Liver (tissue), 9 donors: ENCODE measurements around the gene MPDZ. TPM values are rescaled to one million over a fixed set of nuclear protein-coding genes. Genes with fewer than 3 reads are reported as not detected.

Experiments used
- DNase-seq: peaks from one replicate; pipeline ENCODE4 v3.0.0-alpha.2; 2017; ENCODE audit warnings: low spot score
- H3K27ac ChIP-seq, 2 donors: one replicate each; pipeline ENCODE4 v1.7.0; 2013; ENCODE audit warnings: inconsistent platforms in 2 of 2, low read length in 2 of 2, control low read depth in 1 of 2, low read depth in 1 of 2, mild to moderate bottlenecking in 1 of 2
- H3K27me3 ChIP-seq, 4 donors: one replicate each; pipeline versions ENCODE4 v1.6.1 to v1.7.0; 2013; ENCODE audit warnings: low read length in 3 of 4, inconsistent platforms in 1 of 4, mild to moderate bottlenecking in 1 of 4, moderate library complexity in 1 of 4; ENCODE audit not compliant: control insufficient read depth in 4 of 4, insufficient read depth in 4 of 4
- H3K36me3 ChIP-seq, 4 donors: one replicate each; pipeline versions ENCODE4 v1.6.1 to v1.7.0; 2013; ENCODE audit warnings: low read length in 3 of 4, mild to moderate bottlenecking in 3 of 4, low read depth in 1 of 4, moderate library complexity in 1 of 4; ENCODE audit not compliant: control insufficient read depth in 4 of 4, insufficient read depth in 3 of 4
- H3K4me1 ChIP-seq, 4 donors: one replicate each; pipeline versions ENCODE4 v1.6.1 to v1.7.0; 2013; ENCODE audit warnings: low read length in 3 of 4, mild to moderate bottlenecking in 3 of 4, moderate library complexity in 1 of 4; ENCODE audit not compliant: control insufficient read depth in 4 of 4, insufficient read depth in 4 of 4
- H3K4me3 ChIP-seq, 3 donors: one replicate each; pipeline versions ENCODE4 v1.6.1 to v1.7.0; 2013; ENCODE audit warnings: low read length in 3 of 3, control low read depth in 1 of 3, low read depth in 1 of 3, mild to moderate bottlenecking in 1 of 3
- H3K9ac ChIP-seq, 2 donors: one replicate each; pipeline ENCODE4 v1.7.0; 2013; ENCODE audit warnings: low read length in 2 of 2, mild to moderate bottlenecking in 2 of 2, moderate library complexity in 2 of 2, control low read depth in 1 of 2, low read depth in 1 of 2
- H3K9me3 ChIP-seq, 4 donors: one replicate each; pipeline versions ENCODE4 v1.6.1 to v1.7.0; 2013; ENCODE audit warnings: low read length in 3 of 4; ENCODE audit not compliant: control insufficient read depth in 4 of 4
- EGR1 ChIP-seq, 2 donors: IDR thresholded peaks; 2 replicates each; pipeline ENCODE4 v1.6.1; 2016 to 2018; ENCODE audit warnings: antibody characterized with exemption in 2 of 2, low read depth in 2 of 2
- FOXA1 ChIP-seq: IDR thresholded peaks from 2 replicates; pipeline ENCODE4 v1.6.1; 2016; ENCODE audit warnings: antibody characterized with exemption
- FOXA2 ChIP-seq: IDR thresholded peaks from 2 replicates; pipeline ENCODE4 v1.6.1; 2016; ENCODE audit warnings: antibody characterized with exemption
- GABPA ChIP-seq, 2 donors: IDR thresholded peaks in 1 of 2; conservative IDR thresholded peaks in 1 of 2; 2 replicates each; pipeline ENCODE4 v1.6.1; 2016; ENCODE audit warnings: antibody characterized with exemption in 2 of 2, mild to moderate bottlenecking in 1 of 2, moderate library complexity in 1 of 2
- HNF4A ChIP-seq, 2 donors: conservative IDR thresholded peaks; 2 replicates each; pipeline ENCODE4 v1.6.1; 2016; ENCODE audit warnings: antibody characterized with exemption in 2 of 2, mild to moderate bottlenecking in 2 of 2
- HNF4G ChIP-seq: IDR thresholded peaks from 2 replicates; pipeline ENCODE4 v1.6.1; 2016; ENCODE audit warnings: antibody characterized with exemption
- JUND ChIP-seq, 2 donors: IDR thresholded peaks; 2 replicates each; pipeline ENCODE4 v1.6.1; 2016; ENCODE audit warnings: antibody characterized with exemption in 2 of 2
- NR2F2 ChIP-seq: IDR thresholded peaks from 2 replicates; pipeline ENCODE4 v1.6.1; 2016; ENCODE audit warnings: antibody characterized with exemption
- RAD21 ChIP-seq, 2 donors: IDR thresholded peaks; 2 replicates each; pipeline ENCODE4 v1.6.1; 2016; ENCODE audit warnings: antibody characterized with exemption in 2 of 2, mild to moderate bottlenecking in 2 of 2
- RXRA ChIP-seq, 2 donors: IDR thresholded peaks; 2 replicates each; pipeline ENCODE4 v1.6.1; 2017 to 2018; ENCODE audit warnings: antibody characterized with exemption in 2 of 2, mild to moderate bottlenecking in 1 of 2
- SP1 ChIP-seq: IDR thresholded peaks from 2 replicates; pipeline ENCODE4 v1.6.1; 2018; ENCODE audit warnings: antibody characterized with exemption, mild to moderate bottlenecking
- TAF1 ChIP-seq: conservative IDR thresholded peaks from 2 replicates; pipeline ENCODE4 v1.6.1; 2016; ENCODE audit warnings: antibody characterized with exemption, mild to moderate bottlenecking
- WGBS: extraction: QIAGEN DNeasy Blood & Tissue Kit; methylation state at CpG from one replicate; pipeline ENCODE4 v1.1.7; 2013; 5-methylcytosine and 5-hydroxymethylcytosine counted together
- polyA plus RNA-seq, 2 donors: library from polyadenylated mRNA; stranded (reverse) in 1 of 2; unstranded in 1 of 2; fragments of 200-250 nt in 1 of 2; fragments of >200 nt in 1 of 2; fragmentation: Nextera tagmentation in 1 of 2; extraction: Ambion mirVana in 1 of 2; gene quantifications; one replicate each; pipeline versions ENCODE4 v1.2.1 to v1.2.3, GENCODE V29; 2013 to 2015
- total RNA-seq, 2 donors: library from RNA; depleted of rRNA; stranded (reverse); fragments of >200 nt; gene quantifications; one replicate each; pipeline ENCODE4 v1.2.3, GENCODE V29; 2014
- TF ChIP-seq, protein P1 (sequence below): IDR thresholded peaks from 2 replicates; pipeline ENCODE4 v1.6.1; 2016; ENCODE audit warnings: antibody characterized with exemption
- TF ChIP-seq, protein P2 (sequence below): IDR thresholded peaks from 2 replicates; pipeline ENCODE4 v1.6.1; 2016; ENCODE audit warnings: antibody characterized with exemption
- TF ChIP-seq, protein P3 (sequence below): fragments of 150-350 bp; IDR thresholded peaks from 2 replicates; pipeline ENCODE4 v1.5.1; 2017; ENCODE audit warnings: improper control_type of control experiment, low read depth, low read length; ENCODE audit not compliant: missing input control
- TF ChIP-seq, protein P4 (sequence below): IDR thresholded peaks from 2 replicates; pipeline ENCODE4 v1.6.1; 2016; ENCODE audit warnings: antibody characterized with exemption, mild to moderate bottlenecking
- TF ChIP-seq, protein P5 (sequence below): IDR thresholded peaks from 2 replicates; pipeline ENCODE4 v1.6.1; 2016; ENCODE audit warnings: antibody characterized with exemption
- donor health status: healthy.
- donor health status: healthy.
- donor health status: healthy.
- donor health status: healthy.
- donor health status: healthy.

The MPDZ gene
- total and polyA plus RNA-seq, 4 donors: 20.3 to 71.2 (median 30.2) TPM

DNA sequence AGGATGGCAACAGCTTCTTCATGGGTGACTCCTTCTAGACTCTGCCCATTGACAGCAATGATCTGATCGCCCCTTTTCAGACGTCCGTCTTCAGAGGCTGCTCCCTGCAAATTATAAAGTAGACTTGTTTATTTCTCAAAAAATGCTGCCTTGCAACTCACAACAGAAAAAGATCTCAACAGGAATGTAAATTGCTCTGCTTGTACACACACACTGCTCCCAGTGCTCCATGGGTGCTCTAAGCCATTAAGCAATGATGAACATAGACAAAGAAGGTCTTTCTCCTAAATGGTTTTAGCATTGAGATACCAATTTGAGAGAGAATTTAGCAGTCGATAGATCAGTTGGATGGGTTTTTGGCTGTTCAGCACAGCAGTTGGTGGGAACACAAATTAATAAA is 172.5 kb downstream of the MPDZ start:
- peaks cover 0 to 32% (median 19%) of the 10 kb centered on the region in 4 donors for H3K36me3 ChIP-seq
- TF ChIP-seq, protein P1, sequence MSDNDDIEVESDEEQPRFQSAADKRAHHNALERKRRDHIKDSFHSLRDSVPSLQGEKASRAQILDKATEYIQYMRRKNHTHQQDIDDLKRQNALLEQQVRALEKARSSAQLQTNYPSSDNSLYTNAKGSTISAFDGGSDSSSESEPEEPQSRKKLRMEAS: no peak
- TF ChIP-seq FOXA2: no peak
- TF ChIP-seq, protein P2, sequence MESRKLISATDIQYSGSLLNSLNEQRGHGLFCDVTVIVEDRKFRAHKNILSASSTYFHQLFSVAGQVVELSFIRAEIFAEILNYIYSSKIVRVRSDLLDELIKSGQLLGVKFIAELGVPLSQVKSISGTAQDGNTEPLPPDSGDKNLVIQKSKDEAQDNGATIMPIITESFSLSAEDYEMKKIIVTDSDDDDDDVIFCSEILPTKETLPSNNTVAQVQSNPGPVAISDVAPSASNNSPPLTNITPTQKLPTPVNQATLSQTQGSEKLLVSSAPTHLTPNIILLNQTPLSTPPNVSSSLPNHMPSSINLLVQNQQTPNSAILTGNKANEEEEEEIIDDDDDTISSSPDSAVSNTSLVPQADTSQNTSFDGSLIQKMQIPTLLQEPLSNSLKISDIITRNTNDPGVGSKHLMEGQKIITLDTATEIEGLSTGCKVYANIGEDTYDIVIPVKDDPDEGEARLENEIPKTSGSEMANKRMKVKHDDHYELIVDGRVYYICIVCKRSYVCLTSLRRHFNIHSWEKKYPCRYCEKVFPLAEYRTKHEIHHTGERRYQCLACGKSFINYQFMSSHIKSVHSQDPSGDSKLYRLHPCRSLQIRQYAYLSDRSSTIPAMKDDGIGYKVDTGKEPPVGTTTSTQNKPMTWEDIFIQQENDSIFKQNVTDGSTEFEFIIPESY: no peak
- 96% methylated on average over 4 of the region's 4 CpGs for WGBS

DNA sequence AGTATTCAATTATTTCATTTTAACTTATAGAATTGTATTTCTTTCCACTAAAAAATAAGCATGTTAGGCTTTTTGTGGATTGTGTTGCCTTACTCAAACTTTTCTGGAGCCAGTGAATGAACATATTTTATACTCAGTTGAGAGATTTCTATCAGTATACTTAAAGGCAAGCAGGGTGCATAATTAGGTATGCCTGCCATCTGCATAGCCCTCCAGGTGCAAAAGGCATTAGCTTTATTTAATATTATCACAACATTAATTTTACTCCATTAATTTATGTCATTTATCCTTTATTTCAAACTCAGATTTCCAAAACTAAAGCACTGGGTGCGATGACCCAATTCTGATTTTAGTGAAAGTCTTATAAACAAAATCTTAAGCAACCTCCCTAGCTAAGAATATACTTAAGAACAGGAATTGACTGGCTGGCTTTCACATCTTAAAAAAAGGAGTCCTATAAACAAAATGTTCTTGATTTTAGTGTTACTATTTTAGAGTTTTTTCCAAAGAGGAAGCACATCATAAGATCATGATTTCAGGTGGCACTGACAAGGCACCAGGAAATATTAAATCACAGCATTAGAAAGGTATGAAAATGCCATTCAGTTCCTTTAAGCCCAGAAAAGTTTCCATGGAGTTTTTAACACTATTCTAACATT is 178.4 kb downstream of the MPDZ start:
- Histone ChIP-seq H3K27me3 (no peaks in the 10 kb centered on the region), H3K4me1 (peaks cover 5 to 13% (median 8%) of the 10 kb centered on the region in 4 donors), H3K36me3 (peaks cover 0 to 7% (median 4%) of the 10 kb centered on the region in 4 donors), H3K27ac (no peak overlapping the region), H3K9me3 (no peaks in the 10 kb centered on the region), H3K9ac (no peak overlapping the region), H3K4me3 (no peak overlapping the region)
- TF ChIP-seq SP1 (no peak), TAF1 (no peak), NR2F2 (no peak), RXRA (IDR thresholded peaks at IDR 0.05) (no peak)
- no peak for DNase-seq
- 11% methylated on average over 1 of the region's 1 CpG for WGBS

More for the DNA sequence above, 172.5 kb downstream of the MPDZ start:
- Histone ChIP-seq H3K27me3 (no peaks in the 10 kb centered on the region), H3K4me1 (peaks cover 5 to 26% (median 24%) of the 10 kb centered on the region in 4 donors), H3K27ac (no peak overlapping the region), H3K9ac (no peak overlapping the region), H3K9me3 (no peaks in the 10 kb centered on the region), H3K4me3 (no peak overlapping the region)
- no peak for DNase-seq

DNA sequence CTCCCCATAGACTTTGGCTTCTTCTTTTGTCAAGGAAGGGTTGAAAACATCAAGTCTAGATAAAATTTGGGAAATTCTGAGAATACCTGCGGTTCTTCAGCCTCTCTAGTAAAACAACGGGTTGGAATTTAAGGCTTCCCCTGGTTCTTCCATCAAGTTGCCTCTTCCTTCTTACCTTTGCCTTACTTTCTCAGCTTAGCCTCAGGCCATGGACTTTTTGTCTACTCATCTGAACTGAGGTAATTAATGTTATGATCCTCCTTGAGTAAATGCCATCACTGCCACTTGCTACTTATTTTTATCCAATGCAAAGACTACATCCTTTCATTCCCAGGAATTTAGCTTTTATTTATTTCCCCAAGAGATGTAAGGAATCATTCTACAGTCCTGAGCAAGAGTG is 184.4 kb downstream of the MPDZ start:
- no peaks in the 10 kb centered on the region for H3K27me3 ChIP-seq
- H3K27ac ChIP-seq: no peak overlapping the region
- no peak overlapping the region for H3K4me3 ChIP-seq
- H3K36me3 ChIP-seq: no peaks in the 10 kb centered on the region
- H3K9ac ChIP-seq: no peak overlapping the region
- H3K9me3 ChIP-seq: no peaks in the 10 kb centered on the region
- TF ChIP-seq, protein P3, sequence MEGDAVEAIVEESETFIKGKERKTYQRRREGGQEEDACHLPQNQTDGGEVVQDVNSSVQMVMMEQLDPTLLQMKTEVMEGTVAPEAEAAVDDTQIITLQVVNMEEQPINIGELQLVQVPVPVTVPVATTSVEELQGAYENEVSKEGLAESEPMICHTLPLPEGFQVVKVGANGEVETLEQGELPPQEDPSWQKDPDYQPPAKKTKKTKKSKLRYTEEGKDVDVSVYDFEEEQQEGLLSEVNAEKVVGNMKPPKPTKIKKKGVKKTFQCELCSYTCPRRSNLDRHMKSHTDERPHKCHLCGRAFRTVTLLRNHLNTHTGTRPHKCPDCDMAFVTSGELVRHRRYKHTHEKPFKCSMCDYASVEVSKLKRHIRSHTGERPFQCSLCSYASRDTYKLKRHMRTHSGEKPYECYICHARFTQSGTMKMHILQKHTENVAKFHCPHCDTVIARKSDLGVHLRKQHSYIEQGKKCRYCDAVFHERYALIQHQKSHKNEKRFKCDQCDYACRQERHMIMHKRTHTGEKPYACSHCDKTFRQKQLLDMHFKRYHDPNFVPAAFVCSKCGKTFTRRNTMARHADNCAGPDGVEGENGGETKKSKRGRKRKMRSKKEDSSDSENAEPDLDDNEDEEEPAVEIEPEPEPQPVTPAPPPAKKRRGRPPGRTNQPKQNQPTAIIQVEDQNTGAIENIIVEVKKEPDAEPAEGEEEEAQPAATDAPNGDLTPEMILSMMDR: no peak
- TF ChIP-seq FOXA1 (no peak), GABPA (IDR thresholded peaks at IDR 0.05 in 1 of 2, conservative IDR thresholded peaks at IDR 0.05 in 1 of 2) (no peak), EGR1 (IDR thresholded peaks at IDR 0.05; ENCODE audit: low read depth in 2 of 2) (no peak), SP1 (no peak), HNF4A (conservative IDR thresholded peaks at IDR 0.05) (no peak), RAD21 (IDR thresholded peaks at IDR 0.05) (no peak), HNF4G (no peak), TAF1 (no peak), NR2F2 (no peak), JUND (IDR thresholded peaks at IDR 0.05) (no peak), RXRA (IDR thresholded peaks at IDR 0.05) (no peak), FOXA2 (no peak)
- TF ChIP-seq, protein P4, sequence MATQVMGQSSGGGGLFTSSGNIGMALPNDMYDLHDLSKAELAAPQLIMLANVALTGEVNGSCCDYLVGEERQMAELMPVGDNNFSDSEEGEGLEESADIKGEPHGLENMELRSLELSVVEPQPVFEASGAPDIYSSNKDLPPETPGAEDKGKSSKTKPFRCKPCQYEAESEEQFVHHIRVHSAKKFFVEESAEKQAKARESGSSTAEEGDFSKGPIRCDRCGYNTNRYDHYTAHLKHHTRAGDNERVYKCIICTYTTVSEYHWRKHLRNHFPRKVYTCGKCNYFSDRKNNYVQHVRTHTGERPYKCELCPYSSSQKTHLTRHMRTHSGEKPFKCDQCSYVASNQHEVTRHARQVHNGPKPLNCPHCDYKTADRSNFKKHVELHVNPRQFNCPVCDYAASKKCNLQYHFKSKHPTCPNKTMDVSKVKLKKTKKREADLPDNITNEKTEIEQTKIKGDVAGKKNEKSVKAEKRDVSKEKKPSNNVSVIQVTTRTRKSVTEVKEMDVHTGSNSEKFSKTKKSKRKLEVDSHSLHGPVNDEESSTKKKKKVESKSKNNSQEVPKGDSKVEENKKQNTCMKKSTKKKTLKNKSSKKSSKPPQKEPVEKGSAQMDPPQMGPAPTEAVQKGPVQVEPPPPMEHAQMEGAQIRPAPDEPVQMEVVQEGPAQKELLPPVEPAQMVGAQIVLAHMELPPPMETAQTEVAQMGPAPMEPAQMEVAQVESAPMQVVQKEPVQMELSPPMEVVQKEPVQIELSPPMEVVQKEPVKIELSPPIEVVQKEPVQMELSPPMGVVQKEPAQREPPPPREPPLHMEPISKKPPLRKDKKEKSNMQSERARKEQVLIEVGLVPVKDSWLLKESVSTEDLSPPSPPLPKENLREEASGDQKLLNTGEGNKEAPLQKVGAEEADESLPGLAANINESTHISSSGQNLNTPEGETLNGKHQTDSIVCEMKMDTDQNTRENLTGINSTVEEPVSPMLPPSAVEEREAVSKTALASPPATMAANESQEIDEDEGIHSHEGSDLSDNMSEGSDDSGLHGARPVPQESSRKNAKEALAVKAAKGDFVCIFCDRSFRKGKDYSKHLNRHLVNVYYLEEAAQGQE: no peak
- TF ChIP-seq, protein P5, sequence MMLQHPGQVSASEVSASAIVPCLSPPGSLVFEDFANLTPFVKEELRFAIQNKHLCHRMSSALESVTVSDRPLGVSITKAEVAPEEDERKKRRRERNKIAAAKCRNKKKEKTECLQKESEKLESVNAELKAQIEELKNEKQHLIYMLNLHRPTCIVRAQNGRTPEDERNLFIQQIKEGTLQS: no peak
- TF ChIP-seq, protein P2: no peak
- 95% methylated on average over 2 of the region's 2 CpGs for WGBS
- no peak for DNase-seq
- peaks cover 0 to 7% (median 4%) of the 10 kb centered on the region in 4 donors for H3K4me1 ChIP-seq
